GM18868 (cell line): ENCODE results near the gene THRSP.
"Not testable (repeated sequence)": the region's sequence is repeated elsewhere in the genome, so short reads cannot be mapped to it uniquely, and the experiment has no call there.

Experiments used
- ATAC-seq: cut with Tn5 transposase; IDR thresholded peaks from one replicate; pipeline ENCODE4 v1.9.1; 2021; ENCODE audit warnings: mild to moderate bottlenecking, moderate library complexity; ENCODE audit not compliant: unreplicated experiment

THRSP gene

DNA sequence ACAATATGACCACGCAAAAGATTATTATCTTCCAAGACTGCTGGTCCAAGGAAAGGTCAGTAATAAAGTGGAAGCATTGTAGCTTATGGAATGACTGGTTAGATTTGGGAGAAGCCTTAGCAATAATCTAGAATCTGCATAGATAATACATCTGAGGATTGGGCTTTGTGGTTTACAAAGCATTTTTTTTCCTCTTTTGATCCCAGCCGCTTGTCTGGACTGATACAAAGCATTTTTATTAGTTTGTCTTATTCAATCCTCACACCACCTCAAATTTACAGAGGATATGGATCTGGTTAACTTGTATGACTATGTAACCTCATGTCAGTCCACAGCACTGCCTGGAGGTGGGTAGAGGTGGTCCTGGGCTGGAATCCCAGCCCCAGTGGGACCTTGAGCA, 990 bp upstream of the THRSP start:
- no peak for ATAC-seq

DNA sequence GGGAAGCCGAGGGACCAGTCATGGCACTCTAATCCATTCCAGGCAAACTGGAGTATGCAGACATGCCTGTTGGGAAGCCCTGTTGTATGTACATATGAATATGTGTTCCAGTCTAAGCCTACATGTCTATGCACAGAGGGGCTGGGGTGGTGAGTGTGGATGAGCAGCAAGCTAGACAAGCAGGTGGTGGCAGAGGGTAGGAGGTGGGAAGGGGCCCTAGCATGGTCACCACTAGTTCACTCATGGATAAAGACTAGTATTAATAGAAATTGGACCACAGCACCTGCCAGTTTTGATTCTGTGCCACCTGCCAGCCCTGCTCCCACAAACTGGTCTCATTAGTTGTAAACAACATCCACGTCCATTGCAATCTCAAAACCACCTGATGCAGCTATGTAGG, 1.5 kb downstream of the THRSP start:
- no peak for ATAC-seq

DNA sequence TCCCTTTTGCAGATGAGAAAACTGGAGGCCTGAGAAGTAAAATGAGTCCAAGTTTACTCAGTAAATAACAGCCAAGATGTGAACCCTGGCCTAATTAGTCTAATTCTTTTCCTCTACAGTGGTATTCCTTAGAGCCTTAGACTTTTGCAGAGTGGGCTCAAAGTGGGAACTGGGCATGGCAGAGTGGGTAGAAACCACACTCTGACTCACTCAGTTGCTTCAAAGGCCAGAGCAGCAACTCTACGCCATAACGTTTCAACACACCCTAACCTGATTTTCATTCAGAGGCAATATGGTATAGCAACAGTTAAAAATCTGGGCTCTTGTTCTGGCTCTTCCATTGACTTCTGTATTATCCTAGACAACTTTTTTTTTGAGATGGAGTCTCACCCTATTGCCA, 2.8 kb downstream of the THRSP start:
- no peak for ATAC-seq

GRCh38 chr11:78067704-78068103, 4.0 kb downstream of the THRSP start:
- ATAC-seq = no peak

DNA sequence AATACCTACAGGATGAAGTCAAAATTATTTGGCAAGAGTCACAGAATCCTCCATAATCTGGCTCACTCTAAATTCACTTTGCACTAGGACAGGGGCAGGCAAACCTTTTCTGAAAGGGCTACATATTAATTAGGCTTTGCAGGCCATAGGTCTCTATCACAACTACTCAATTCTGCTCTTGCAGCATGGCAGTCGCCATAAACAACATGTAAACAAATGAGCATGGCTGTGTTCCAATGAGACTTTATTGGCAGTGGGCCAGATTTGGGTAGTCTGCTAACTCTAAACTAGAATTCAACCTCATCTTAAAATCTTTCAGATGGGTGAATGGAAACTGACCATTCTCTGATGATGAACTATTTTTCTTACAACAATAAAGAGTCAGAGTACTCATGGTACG, 5.8 kb downstream of the THRSP start:
- no peak for ATAC-seq

GRCh38 chr11:78070621-78071020, 7.0 kb downstream of the THRSP start:
- no peak for ATAC-seq

- ATAC-seq = no peak
Observed at GRCh38 chr11:78071717-78072116, 8.1 kb downstream of the THRSP start.

GRCh38 chr11:78072455-78072854, 8.8 kb downstream of the THRSP start:
- no peak for ATAC-seq

DNA sequence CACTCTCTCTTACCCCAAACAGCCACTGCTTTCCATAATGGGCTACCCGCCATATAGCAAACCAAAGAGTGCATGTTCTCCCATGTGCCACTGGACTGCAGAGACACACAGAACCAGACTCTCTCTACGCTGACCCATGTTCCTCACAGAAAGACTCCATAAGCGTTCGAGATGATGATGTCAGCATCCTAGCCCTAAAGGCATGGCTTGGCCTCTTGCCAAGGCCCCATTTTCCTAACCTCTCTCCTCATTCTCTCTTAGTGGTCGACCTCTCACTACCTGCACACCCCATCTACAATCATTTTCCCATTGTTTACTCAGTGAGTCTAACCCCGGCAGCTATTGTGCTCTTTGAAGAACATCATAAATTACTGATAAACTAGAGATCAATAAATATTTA, 11.1 kb downstream of the THRSP start:
- no peak for ATAC-seq

GRCh38 chr11:78076733-78077403, 13.2 kb downstream of the THRSP start:
- no peak for ATAC-seq

DNA sequence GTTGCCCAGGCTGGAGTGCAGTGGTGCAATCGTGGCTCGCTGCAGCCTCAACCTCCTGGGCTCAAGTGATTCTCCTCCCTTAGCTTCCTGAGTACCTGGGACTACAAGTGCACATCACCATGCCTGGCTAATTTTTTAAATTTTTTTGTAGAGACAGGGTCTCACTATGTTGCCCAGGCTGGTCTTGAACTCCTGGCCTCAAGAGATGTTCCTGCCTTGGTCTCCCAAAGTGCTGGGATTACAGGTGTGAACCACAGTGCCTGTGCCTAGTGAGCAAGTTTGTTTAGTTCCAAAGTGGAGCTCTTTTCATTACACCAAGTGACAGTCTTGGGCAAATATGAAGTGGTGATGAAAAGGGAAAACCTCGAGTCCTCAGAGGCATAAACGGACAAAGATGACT, 13.9 kb downstream of the THRSP start:
- ATAC-seq = not testable (repeated sequence)

GRCh38 chr11:78078218-78079167, 14.8 kb downstream of the THRSP start:
- no peak for ATAC-seq

- peak; percentile 83 for ATAC-seq
Observed at GRCh38 chr11:78079232-78080083, 15.8 kb downstream of the THRSP start, which contains the start of gene NDUFC2. Gene NDUFC2, minus strand, starts transcription at chr11:78079862. Its CDS starts 118 bp downstream, at chr11:78079744.

DNA sequence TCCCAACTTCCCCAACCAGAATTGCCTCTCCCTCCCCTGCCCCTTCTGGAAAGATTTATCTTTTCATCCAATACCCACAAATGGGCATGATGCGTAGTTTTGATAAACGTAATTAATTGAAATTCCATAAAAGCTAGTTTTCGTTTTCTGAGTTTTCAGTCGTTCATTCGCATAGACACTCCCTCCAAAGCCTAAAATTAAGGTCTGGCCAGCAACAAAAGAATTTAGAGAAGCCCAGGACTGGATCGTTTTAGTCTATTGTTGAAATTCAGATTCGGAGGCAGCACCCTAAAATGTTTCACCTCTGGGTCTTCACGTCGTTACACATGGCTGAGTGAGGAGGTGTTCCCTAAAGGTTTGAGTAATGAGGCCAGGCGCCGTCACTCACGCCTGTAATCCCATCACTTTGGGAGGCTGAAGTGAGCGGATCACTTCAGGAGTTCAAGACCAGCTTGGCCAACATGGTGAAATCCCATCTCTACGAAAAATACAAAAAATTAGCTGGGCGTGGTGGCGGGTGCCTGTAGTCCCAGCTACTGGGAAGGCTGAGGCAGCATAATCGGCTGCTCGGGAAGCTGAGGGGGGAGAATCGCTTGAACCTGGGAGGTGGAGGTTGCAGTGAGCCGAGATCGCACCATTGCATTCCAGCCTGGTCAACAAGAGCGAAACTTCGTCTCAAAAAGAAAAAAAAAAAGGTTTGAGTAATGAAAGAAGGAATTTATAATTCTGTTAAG, 16.6 kb downstream of the THRSP start:
- no peak for ATAC-seq

DNA sequence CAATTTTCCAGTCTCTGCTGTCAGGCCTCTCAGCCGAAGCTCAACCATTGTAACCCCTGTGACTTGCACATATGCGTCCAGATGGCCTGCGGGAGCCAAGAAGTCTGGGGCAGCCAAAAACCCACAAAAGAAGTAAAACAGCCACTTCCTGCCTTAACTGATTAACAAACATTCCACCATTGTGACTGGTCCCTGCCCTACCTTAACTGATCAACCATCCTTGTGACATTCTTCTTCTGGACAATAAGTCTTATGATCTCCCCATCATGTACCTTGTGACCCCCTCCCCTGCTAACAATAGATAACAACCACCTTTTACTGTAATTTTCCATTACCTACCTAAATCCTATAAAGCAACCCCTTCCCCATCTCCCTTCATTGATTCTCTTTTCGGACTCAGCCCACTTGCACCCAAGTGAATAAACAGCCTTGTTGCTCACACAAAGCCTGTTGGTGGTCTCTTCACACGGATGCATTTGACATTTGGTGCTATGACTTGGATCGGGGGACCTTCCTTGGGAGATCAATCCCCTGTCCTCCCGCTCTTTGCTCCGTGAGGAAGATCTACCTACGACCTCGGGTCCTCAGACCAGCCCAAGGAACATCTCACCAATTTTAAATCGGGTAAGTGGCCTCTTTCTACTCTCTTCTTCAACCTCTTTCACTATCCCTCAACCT, 17.3 kb downstream of the THRSP start:
- ATAC-seq = no peak

DNA sequence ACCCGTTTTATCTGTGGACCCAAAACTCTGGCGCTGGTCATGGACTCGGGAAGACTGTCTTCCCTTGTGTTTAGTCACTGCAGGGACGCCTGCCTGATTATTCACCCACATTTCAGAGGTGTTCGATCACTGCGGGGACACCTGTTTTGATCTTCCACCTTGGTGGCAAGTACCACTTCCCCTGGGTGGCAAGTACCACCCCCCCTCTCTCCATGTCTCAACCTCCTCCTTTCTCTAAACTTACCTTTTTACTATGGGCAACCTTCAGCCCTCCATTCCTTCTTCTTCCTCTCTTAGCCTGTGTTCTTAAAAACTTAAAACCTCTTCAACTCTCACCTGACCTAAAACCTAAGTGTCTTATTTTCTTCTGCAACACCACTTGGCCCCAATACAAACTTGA, 17.9 kb downstream of the THRSP start:
- no peak for ATAC-seq

DNA sequence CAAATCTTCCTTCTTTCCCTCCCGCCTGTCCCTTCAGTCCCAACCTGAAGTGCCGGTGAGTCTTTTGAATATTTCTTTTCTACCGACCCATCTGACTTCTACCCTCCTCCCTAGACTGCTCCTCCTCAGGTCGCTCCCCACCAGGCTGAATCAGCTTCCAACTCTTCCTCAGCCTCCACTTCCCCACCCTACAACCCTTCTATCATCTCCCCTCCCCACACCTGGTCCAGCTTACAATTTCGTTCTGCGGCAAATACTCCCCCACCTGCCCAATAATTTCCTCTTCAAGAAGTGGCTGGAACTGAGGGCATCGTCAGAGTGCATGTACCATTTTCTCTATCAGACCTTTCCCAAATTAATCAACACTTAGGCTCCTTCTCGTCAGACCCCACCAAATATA, 18.5 kb downstream of the THRSP start:
- ATAC-seq = no peak

- ATAC-seq = no peak
Observed at GRCh38 chr11:78083021-78083420, 19.4 kb downstream of the THRSP start.

- ATAC-seq = not testable (repeated sequence)
Observed at GRCh38 chr11:78084506-78084905, 20.8 kb downstream of the THRSP start.

DNA sequence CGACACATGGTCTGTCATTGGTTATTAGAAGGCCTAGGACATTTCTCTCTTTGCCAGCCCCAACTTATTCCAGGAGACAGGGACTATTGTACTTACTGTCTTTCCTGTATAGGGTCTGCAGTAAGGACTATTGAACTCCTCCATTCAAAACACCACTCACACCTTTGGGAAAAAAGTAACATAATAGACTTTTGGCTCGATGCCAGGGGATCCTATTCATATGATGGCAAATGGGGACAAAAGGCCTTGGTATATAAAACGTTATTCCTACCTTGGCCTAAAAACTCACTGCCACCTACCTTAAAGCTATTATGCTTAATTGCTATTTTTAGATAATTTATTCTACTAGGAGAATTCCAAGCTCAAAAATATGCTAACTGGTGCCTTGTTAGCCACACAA, 22.3 kb downstream of the THRSP start:
- no peak for ATAC-seq
